ENCODE results near the gene BIRC3. TPM values are rescaled to one million over a fixed set of nuclear protein-coding genes. Genes with fewer than 3 reads are reported as not detected.
A peak's percentile ranks its signal among the peaks of the same experiment; 100 is the strongest.

BIRC3 gene
- total RNA-seq, 2 experiments from 2014 or later: 135 to 139 TPM

- peaks cover 41% of the 10 kb centered on the region for H3K36me3 Mint-ChIP-seq
- H3K9me3 Mint-ChIP-seq: no peaks in the 10 kb centered on the region
- H3K4me3 Mint-ChIP-seq: no peak overlapping the region
- no peak for DNase-seq
- H3K27ac Mint-ChIP-seq: no peak overlapping the region
- H3K27me3 Mint-ChIP-seq: no peaks in the 10 kb centered on the region
- POLR2A ChIA-PET: interaction anchor here (1.2 kb wide), 1 partner anchor 9 kb away, joined by 3 read pairs; no protein-coding TSS in a partner anchor
- CTCF ChIA-PET: interaction anchor here (0.6 to 2.7 kb wide), 6 partner anchors 15 to 122 kb away, joined by 3 to 13 read pairs (median 5); no protein-coding TSS in a partner anchor
- peaks cover 22% of the 10 kb centered on the region for H3K4me1 Mint-ChIP-seq (ENCODE audit: low read depth)
- intact Hi-C loops (cut with micrococcal nuclease): no loop called here
Observed at GRCh38 chr11:102375720-102376399, 58.6 kb downstream of the BIRC3 start.

- Mint-ChIP-seq H3K27me3 (no peaks in the 10 kb centered on the region), H3K4me3 (no peak overlapping the region), H3K27ac (no peak overlapping the region), H3K9me3 (no peaks in the 10 kb centered on the region), H3K4me1 (ENCODE audit: low read depth) (peaks cover 19% of the 10 kb centered on the region), H3K36me3 (peaks cover 37% of the 10 kb centered on the region)
- intact Hi-C loops (cut with micrococcal nuclease): no loop called here
- DNase-seq: no peak
- POLR2A ChIA-PET: no interaction called here
- CTCF ChIA-PET: interaction anchor here (4.8 kb wide), 1 partner anchor 13 kb away, joined by 38 read pairs; no protein-coding TSS in a partner anchor
Observed at GRCh38 chr11:102377891-102378290, 60.6 kb downstream of the BIRC3 start.

- Mint-ChIP-seq H3K27ac (no peak overlapping the region), H3K4me3 (no peak overlapping the region), H3K9me3 (no peaks in the 10 kb centered on the region), H3K36me3 (peaks cover 36% of the 10 kb centered on the region), H3K4me1 (ENCODE audit: low read depth) (peaks cover 17% of the 10 kb centered on the region), H3K27me3 (no peaks in the 10 kb centered on the region)
- CTCF ChIA-PET: interaction anchor here (4.8 kb wide), 1 partner anchor 12 kb away, joined by 38 read pairs; no protein-coding TSS in a partner anchor
- intact Hi-C loops (cut with micrococcal nuclease): no loop called here
- POLR2A ChIA-PET: no interaction called here
- DNase-seq: no peak
Observed at GRCh38 chr11:102378818-102379217, 61.5 kb downstream of the BIRC3 start.

- H3K4me3 Mint-ChIP-seq: no peak overlapping the region
- H3K27me3 Mint-ChIP-seq: no peaks in the 10 kb centered on the region
- no peak for DNase-seq
- H3K27ac Mint-ChIP-seq: no peak overlapping the region
- H3K4me1 Mint-ChIP-seq (ENCODE audit: low read depth): peaks cover 18% of the 10 kb centered on the region
- intact Hi-C loops (cut with micrococcal nuclease): no loop called here
- ChIA-PET POLR2A (no interaction called here), CTCF (interaction anchor here (4.8 kb wide), 1 partner anchor 9 kb away, joined by 38 read pairs; no protein-coding TSS in a partner anchor)
- peaks cover 42% of the 10 kb centered on the region for H3K36me3 Mint-ChIP-seq
- H3K9me3 Mint-ChIP-seq: no peaks in the 10 kb centered on the region
Observed at GRCh38 chr11:102382384-102382783, 65.1 kb downstream of the BIRC3 start.

GRCh38 chr11:102383839-102384238 lies 66.6 kb downstream of the BIRC3 start:
- DNase-seq: no peak
- ChIA-PET POLR2A (interaction anchor here (1.0 kb wide), 1 partner anchor 34 kb away, joined by 3 read pairs; no protein-coding TSS in a partner anchor), CTCF (interaction anchor here (1.2 to 2.2 kb wide), 2 partner anchors 112 to 229 kb away, joined by 4 to 5 read pairs; no protein-coding TSS in a partner anchor)
- Mint-ChIP-seq H3K4me3 (no peak overlapping the region), H3K36me3 (peaks cover 37% of the 10 kb centered on the region), H3K4me1 (ENCODE audit: low read depth) (peaks cover 15% of the 10 kb centered on the region), H3K27ac (no peak overlapping the region), H3K27me3 (no peaks in the 10 kb centered on the region), H3K9me3 (no peaks in the 10 kb centered on the region)
- intact Hi-C loops (cut with micrococcal nuclease): no loop called here

GRCh38 chr11:102384419-102385079 lies 67.3 kb downstream of the BIRC3 start:
- ChIA-PET POLR2A (interaction anchor here (1.0 kb wide), 1 partner anchor 35 kb away, joined by 3 read pairs; no protein-coding TSS in a partner anchor), CTCF (interaction anchor here (1.2 to 2.2 kb wide), 2 partner anchors 112 to 228 kb away, joined by 4 to 5 read pairs; no protein-coding TSS in a partner anchor)
- intact Hi-C loops (cut with micrococcal nuclease): loop anchor here (5.0 kb wide), 1 partner anchor 97 kb away; no protein-coding TSS in a partner anchor
- H3K36me3 Mint-ChIP-seq: peaks cover 38% of the 10 kb centered on the region
- H3K4me3 Mint-ChIP-seq: no peak overlapping the region
- no peaks in the 10 kb centered on the region for H3K27me3 Mint-ChIP-seq
- no peak for DNase-seq
- H3K9me3 Mint-ChIP-seq: no peaks in the 10 kb centered on the region
- H3K4me1 Mint-ChIP-seq (ENCODE audit: low read depth): peaks cover 20% of the 10 kb centered on the region
- no peak overlapping the region for H3K27ac Mint-ChIP-seq

GRCh38 chr11:102385085-102386007 lies 68.1 kb downstream of the BIRC3 start:
- H3K4me1 Mint-ChIP-seq (ENCODE audit: low read depth): peaks cover 23% of the 10 kb centered on the region
- no peak overlapping the region for H3K4me3 Mint-ChIP-seq
- no peak overlapping the region for H3K27ac Mint-ChIP-seq
- H3K36me3 Mint-ChIP-seq: peaks cover 36% of the 10 kb centered on the region
- no peak for DNase-seq
- no peaks in the 10 kb centered on the region for H3K9me3 Mint-ChIP-seq
- H3K27me3 Mint-ChIP-seq: no peaks in the 10 kb centered on the region
- ChIA-PET CTCF (interaction anchor here (1.2 to 2.2 kb wide), 2 partner anchors 111 to 228 kb away, joined by 4 to 5 read pairs; no protein-coding TSS in a partner anchor), POLR2A (no interaction called here)
- intact Hi-C loops (cut with micrococcal nuclease): loop anchor here (5.0 kb wide), 1 partner anchor 98 kb away; no protein-coding TSS in a partner anchor

- H3K27ac Mint-ChIP-seq: peak overlapping the region; percentile 19
- H3K36me3 Mint-ChIP-seq: peaks cover 35% of the 10 kb centered on the region
- DNase-seq: no peak
- intact Hi-C loops (cut with micrococcal nuclease): loop anchor here (5.0 kb wide), 1 partner anchor 99 kb away; no protein-coding TSS in a partner anchor
- POLR2A ChIA-PET: no interaction called here
- CTCF ChIA-PET: no interaction called here
- no peaks in the 10 kb centered on the region for H3K9me3 Mint-ChIP-seq
- H3K27me3 Mint-ChIP-seq: no peaks in the 10 kb centered on the region
- no peak overlapping the region for H3K4me3 Mint-ChIP-seq
- H3K4me1 Mint-ChIP-seq (ENCODE audit: low read depth): peaks cover 30% of the 10 kb centered on the region
Observed at GRCh38 chr11:102386136-102386734, 69.0 kb downstream of the BIRC3 start.

GRCh38 chr11:102387043-102387781 lies 69.9 kb downstream of the BIRC3 start:
- H3K27ac Mint-ChIP-seq: no peak overlapping the region
- peaks cover 35% of the 10 kb centered on the region for H3K36me3 Mint-ChIP-seq
- POLR2A ChIA-PET: no interaction called here
- CTCF ChIA-PET: no interaction called here
- peaks cover 27% of the 10 kb centered on the region for H3K4me1 Mint-ChIP-seq (ENCODE audit: low read depth)
- no peaks in the 10 kb centered on the region for H3K9me3 Mint-ChIP-seq
- intact Hi-C loops (cut with micrococcal nuclease): loop anchor here (5.0 kb wide), 1 partner anchor 100 kb away; no protein-coding TSS in a partner anchor
- DNase-seq: no peak
- no peaks in the 10 kb centered on the region for H3K27me3 Mint-ChIP-seq
- no peak overlapping the region for H3K4me3 Mint-ChIP-seq

Measured in activated CD4-positive, alpha-beta memory T cell treated with anti-CD3 and anti-CD28 coated beads for 36 hours (primary cell).